DND-41 (cell line): ENCODE data around the gene CEP63.

Experiments used
- CTCF ChIP-seq: IDR thresholded peaks from 2 replicates; pipeline ENCODE4 v1.5.1; 2012; ENCODE audit warnings: borderline replicate concordance, low read length, moderate library complexity, mild to moderate bottlenecking; ENCODE audit not compliant: poor library complexity, severe bottlenecking; ENCODE audit errors: extremely low read depth
- EZH2 ChIP-seq: IDR thresholded peaks from 3 replicates; pipeline ENCODE4 v1.6.1; 2012; ENCODE audit warnings: borderline replicate concordance, low read depth, mild to moderate bottlenecking, moderate library complexity, low read length, inconsistent platforms; ENCODE audit not compliant: severe bottlenecking

GRCh38 chr3:134567605-134568004 is 81.7 kb downstream of the CEP63 start:
- TF ChIP-seq CTCF (no peak), EZH2 (no peak)
